GM12872 (cell line): ENCODE results near the gene MYLK.

ENCODE experiments used
- CTCF ChIP-seq: IDR thresholded peaks from 3 replicates; pipeline ENCODE4 v1.5.1; 2011; ENCODE audit warnings: low read depth, mild to moderate bottlenecking, low read length, moderate library complexity; ENCODE audit not compliant: insufficient read depth

Gene MYLK

GRCh38 chr3:123568034-123568433, 316.1 kb downstream of the MYLK start:
- no peak for TF ChIP-seq CTCF

- no peak for TF ChIP-seq CTCF
These were observed 320.1 kb downstream of the MYLK start for GRCh38 chr3:123564056-123564455.

- TF ChIP-seq CTCF: no peak
These were observed 321.6 kb downstream of the MYLK start for GRCh38 chr3:123562547-123562946.

- no peak for TF ChIP-seq CTCF
These were observed 322.9 kb downstream of the MYLK start for GRCh38 chr3:123561188-123561587.
